Stomach (tissue), 9 donors: ENCODE measurements around the gene GPC5. TPM values are rescaled to one million over a fixed set of nuclear protein-coding genes. Genes with fewer than 3 reads are reported as not detected.
A peak's percentile ranks its signal among the peaks of the same experiment; 100 is the strongest.

Experiments
- DNase-seq, 2 donors: peaks; one replicate each; pipeline versions ENCODE4 v3.0.0 to v3.0.0-alpha.2; 2013 to 2019
- H3K27ac ChIP-seq, 5 donors: fragments of 200-600 bp in 4 of 5; sonication (generic) in 4 of 5; one replicate each; pipeline ENCODE4 v1.5.1; 2013 to 2019; ENCODE audit warnings: mild to moderate bottlenecking in 1 of 5, moderate library complexity in 1 of 5
- H3K27me3 ChIP-seq, 3 donors: fragments of 200-600 bp; sonication (generic); one replicate each; pipeline ENCODE4 v1.5.1; 2017 to 2019; ENCODE audit warnings: mixed run types in 1 of 3
- H3K36me3 ChIP-seq, 4 donors: fragments of 200-600 bp; sonication (generic); 1 replicate in 3 of 4; 2 replicates in 1 of 4; pipeline ENCODE4 v1.5.1; 2016 to 2019
- H3K4me1 ChIP-seq, 4 donors: fragments of 200-600 bp; sonication (generic); one replicate each; pipeline ENCODE4 v1.5.1; 2016 to 2019
- H3K4me3 ChIP-seq, 4 donors: fragments of 200-600 bp; sonication (generic) in 3 of 4; one replicate each; pipeline ENCODE4 v1.5.1; 2016 to 2019; ENCODE audit warnings: mild to moderate bottlenecking in 1 of 4
- H3K9me3 ChIP-seq, 4 donors: fragments of 200-600 bp; sonication (generic); one replicate each; pipeline ENCODE4 v1.5.1; 2016 to 2019
- CTCF ChIP-seq, 7 experiments: fragments of 450-650 bp in 4 of 7; fragments of 200-600 bp in 3 of 7; sonication (generic) in 3 of 7; IDR thresholded peaks; one replicate each; pipeline ENCODE4 v1.5.1; 2016 to 2019; ENCODE audit warnings: antibody characterized with exemption in 7 of 7, control low read depth in 2 of 7, mild to moderate bottlenecking in 1 of 7
- EP300 ChIP-seq: sonication (generic); formaldehyde crosslinking; IDR thresholded peaks from one replicate; pipeline ENCODE4 v1.6.1; 2017; ENCODE audit warnings: antibody characterized with exemption
- POLR2A ChIP-seq, 4 donors: fragments of 450-650 bp; IDR thresholded peaks; one replicate each; pipeline ENCODE4 v1.6.1; 2016; ENCODE audit warnings: antibody characterized with exemption in 4 of 4, control low read depth in 2 of 4, mild to moderate bottlenecking in 1 of 4, moderate library complexity in 1 of 4
- POLR2AphosphoS5 ChIP-seq, 3 donors: sonication (generic); formaldehyde crosslinking; IDR thresholded peaks; one replicate each; pipeline ENCODE4 v1.6.1; 2016; ENCODE audit warnings: antibody characterized with exemption in 3 of 3
- WGBS, 5 donors: extraction: QIAGEN DNeasy Blood & Tissue Kit in 3 of 5; methylation state at CpG; one replicate each; pipeline versions ENCODE4 v1.1.5 to v1.1.7; 2013 to 2018; 5-methylcytosine and 5-hydroxymethylcytosine counted together
- intact Hi-C: fragments of 100-400 bp; cut with DNase I; formaldehyde crosslinking; loops from one replicate; pipeline ENCODE4 v1.15.1; 2023; ENCODE audit warnings: low total_unique reads
- polyA plus RNA-seq, 3 donors: library from polyadenylated mRNA; stranded (reverse); fragments of 200-250 nt; gene quantifications; one replicate each; pipeline ENCODE4 v1.2.3, GENCODE V29; 2013
- total RNA-seq, 5 donors: library from RNA; depleted of rRNA; stranded (reverse); fragments of >200 nt; gene quantifications; one replicate each; pipeline versions ENCODE4 v1.1.0 to v1.2.3, GENCODE V29; 2014 to 2016
- donor health status: healthy with polysubstance abuse.
- donor health status: Bipolar disorder and iron deficiency.
- donor health status: healthy.

Gene GPC5
- total and polyA plus RNA-seq, 8 donors = 0.87 to 2.8 TPM; not detected in 6

GRCh38 chr13:92807353-92807752 lies 1408.9 kb downstream of the GPC5 start:
- TF ChIP-seq EP300 (no peak), POLR2A (IDR thresholded peaks at IDR 0.05) (no peak), POLR2AphosphoS5 (IDR thresholded peaks at IDR 0.05) (no peak), CTCF (IDR thresholded peaks at IDR 0.05) (no peak)
- no peak for DNase-seq
- 11 to 30% (median 21%) methylated on average over 3 of the region's 3 CpGs for WGBS, 5 donors
- H3K27me3 ChIP-seq = no peaks in the 10 kb centered on the region
- intact Hi-C loops = no loop called here
- no peaks in the 10 kb centered on the region for H3K9me3 ChIP-seq
- no peak overlapping the region for H3K4me3 ChIP-seq
- no peaks in the 10 kb centered on the region for H3K36me3 ChIP-seq
- no peak overlapping the region for H3K27ac ChIP-seq
- peaks cover 4 to 14% (median 9%) of the 10 kb centered on the region in 4 donors for H3K4me1 ChIP-seq

- Histone ChIP-seq H3K4me1 (peaks cover 4 to 14% (median 9%) of the 10 kb centered on the region in 4 donors), H3K4me3 (no peak overlapping the region), H3K36me3 (no peaks in the 10 kb centered on the region), H3K9me3 (no peaks in the 10 kb centered on the region), H3K27ac (no peak overlapping the region), H3K27me3 (no peaks in the 10 kb centered on the region)
- WGBS, 5 donors = 51 to 62% (median 58%) methylated on average over 2 of the region's 2 CpGs
- TF ChIP-seq POLR2A (IDR thresholded peaks at IDR 0.05) (no peak), CTCF (IDR thresholded peaks at IDR 0.05) (no peak), EP300 (no peak), POLR2AphosphoS5 (IDR thresholded peaks at IDR 0.05) (no peak)
- DNase-seq = no peak
- intact Hi-C loops = no loop called here
Observed at GRCh38 chr13:92807966-92808365, 1409.5 kb downstream of the GPC5 start.

- peak in 1 of 2 donors; percentile 9 for DNase-seq
- Histone ChIP-seq H3K27ac (no peak overlapping the region), H3K9me3 (no peaks in the 10 kb centered on the region), H3K4me3 (no peak overlapping the region), H3K27me3 (no peaks in the 10 kb centered on the region), H3K36me3 (no peaks in the 10 kb centered on the region), H3K4me1 (no peaks in the 10 kb centered on the region)
- WGBS, 5 donors = 27 to 59% (median 45%) methylated on average over 2 of the region's 2 CpGs
- TF ChIP-seq POLR2AphosphoS5 (IDR thresholded peaks at IDR 0.05) (no peak), CTCF (IDR thresholded peaks at IDR 0.05) (no peak), POLR2A (IDR thresholded peaks at IDR 0.05) (no peak), EP300 (no peak)
- intact Hi-C loops = no loop called here
Observed at GRCh38 chr13:92821324-92821723, 1422.9 kb downstream of the GPC5 start.

- WGBS, 5 donors = 24 to 41% (median 38%) methylated on average over 1 of the region's 1 CpG
- peak in 1 of 2 donors; percentile 25 for DNase-seq
- Histone ChIP-seq H3K27ac (no peak overlapping the region), H3K36me3 (no peaks in the 10 kb centered on the region), H3K4me3 (no peak overlapping the region), H3K4me1 (no peaks in the 10 kb centered on the region), H3K27me3 (no peaks in the 10 kb centered on the region), H3K9me3 (no peaks in the 10 kb centered on the region)
- intact Hi-C loops = no loop called here
- TF ChIP-seq CTCF (IDR thresholded peaks at IDR 0.05) (no peak), POLR2A (IDR thresholded peaks at IDR 0.05) (no peak), EP300 (no peak), POLR2AphosphoS5 (IDR thresholded peaks at IDR 0.05) (no peak)
Observed at GRCh38 chr13:92823059-92823458, 1424.6 kb downstream of the GPC5 start.
